ENCODE measurements around the gene SLC34A3.

SLC34A3 gene

DNA sequence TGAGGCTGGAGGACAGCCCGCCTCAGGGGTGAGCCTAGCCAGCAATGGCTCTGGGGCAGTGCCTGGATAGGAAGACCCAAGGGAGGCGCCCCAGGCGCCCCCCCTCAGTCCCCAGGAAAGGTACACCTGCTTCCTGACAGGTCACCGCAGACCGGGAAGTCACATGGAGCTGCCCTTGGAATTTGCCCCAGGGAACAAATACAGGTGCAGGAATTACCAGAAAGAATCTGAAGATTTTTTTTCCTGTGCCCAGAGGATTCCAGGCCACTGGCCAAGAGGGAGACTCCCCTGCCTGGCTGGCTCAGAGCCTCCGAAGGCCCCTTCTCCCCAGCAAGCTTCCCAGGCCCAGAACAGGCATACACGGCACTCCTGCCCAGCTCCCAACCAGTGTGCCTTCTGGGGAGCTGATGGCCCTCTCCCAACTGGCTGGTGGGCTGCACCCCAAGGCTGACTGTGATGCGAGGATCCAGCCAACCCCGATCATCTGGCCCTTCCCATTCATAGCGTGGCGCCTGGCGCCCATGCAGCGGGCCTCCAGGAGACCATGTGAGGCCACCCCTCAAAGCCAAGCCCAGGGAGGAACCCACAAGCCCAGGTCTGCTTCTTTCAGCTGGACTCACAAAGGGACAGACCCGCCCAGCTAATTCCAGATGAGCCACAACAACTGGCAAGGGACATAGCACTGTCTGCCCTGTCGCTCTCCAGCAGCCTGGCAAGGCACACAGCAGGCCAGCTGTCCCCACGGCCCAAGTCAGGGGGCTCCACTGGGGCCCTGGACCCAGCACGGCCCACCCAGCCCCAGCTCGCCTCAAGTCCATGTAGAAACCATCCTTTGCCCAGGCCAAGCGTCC lies 32.4 kb upstream of the SLC34A3 start:
- DNase-seq, result no peak

DNA sequence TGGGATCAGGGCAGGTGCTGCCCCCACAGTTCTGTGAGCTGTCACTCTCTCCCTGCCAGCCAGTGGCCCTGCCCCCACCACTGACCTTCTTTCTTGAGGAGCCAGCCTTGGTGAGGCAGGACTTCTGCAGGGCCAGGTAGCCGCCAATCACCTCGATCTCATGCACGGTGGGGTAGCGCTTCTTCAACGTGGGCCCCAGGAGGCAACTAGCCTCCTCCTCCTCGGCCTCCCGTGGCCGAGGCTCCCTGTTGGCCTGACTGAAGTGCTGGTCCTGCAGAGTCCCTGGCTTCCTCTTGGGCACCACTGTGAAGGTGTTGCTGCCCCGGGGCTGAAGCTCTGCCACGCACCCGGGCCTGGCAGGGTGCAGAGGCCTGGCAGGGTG lies 31.8 kb upstream of the SLC34A3 start:
- no peak for DNase-seq

DNA sequence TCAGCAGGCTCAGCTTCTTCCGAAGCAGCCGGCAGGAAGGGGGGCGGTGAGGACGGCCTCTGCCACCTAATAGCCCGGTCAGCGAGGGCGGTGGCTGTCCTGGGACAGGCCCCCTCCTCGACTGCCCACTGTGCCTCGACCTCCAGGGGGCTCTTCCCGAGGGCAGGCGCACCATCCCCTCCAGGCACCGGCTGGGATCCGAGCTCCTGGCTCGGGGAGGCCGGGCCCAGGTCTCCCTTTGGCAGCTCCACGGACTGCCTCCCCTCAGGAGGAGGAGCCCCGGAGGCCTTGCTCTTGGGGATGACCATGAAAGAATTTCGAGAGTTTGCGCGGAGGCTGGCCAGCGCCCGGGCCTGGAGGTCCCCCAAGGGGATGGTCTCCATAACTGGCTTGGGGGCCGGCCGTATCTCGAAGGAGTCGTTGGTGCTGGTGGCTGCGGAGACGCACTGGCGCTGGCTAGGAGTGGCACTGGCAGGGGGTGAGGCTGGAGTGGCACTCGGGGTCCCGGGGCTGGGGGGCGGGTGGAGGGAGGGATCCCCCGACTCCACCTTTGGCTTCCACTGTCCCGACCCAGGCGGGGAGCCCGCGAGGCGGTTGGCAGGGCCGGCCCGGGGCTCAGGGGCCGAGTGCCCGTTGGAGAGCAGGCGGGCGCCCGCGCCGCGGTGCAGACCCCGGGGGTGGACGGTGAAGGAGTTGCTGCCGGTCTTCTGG lies 31.1 kb upstream of the SLC34A3 start:
- no peak for DNase-seq

DNA sequence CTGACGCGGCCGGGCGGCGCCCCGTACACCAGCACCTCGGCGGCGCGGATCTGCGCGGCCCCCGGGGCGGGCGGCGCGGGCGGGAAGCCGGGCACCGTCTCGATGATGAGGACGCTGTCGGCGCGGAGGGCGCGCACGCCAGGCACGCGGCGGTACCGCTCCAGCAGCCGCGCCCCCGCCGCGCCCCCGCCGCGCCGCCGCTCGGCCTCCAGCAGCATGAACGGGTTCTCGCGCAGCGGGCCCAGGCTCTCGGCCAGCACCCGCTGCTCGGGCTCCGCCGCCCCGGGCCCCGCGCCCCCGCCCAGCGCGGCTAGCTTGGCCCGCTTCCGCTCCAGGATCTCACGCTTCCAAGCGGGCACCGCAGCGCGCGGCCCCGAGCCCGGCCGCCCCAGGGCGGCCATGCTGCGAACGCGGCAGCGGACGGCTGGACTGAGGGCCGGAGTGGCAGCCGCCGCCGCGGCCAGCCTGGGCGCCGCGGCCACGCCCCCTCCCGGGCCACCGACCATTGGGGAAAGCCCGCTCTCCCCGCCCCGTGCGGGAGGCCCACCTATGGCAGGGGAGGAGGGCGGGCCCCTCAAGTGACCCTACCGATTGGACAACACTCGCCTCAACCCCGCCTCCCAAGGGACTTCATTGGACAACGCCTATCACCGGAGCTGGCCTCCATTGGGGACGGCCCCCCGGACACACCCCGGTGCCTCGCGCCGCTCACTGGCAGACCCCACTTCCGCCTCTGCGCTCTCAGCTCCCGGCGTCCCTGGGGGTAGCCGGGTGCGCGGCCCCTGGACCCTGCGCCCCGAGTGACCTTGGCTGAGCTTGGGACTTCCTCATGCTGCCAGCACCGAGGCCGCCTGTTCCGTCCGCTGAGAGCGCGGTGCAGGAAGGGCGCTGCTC lies 30.1 kb upstream of the SLC34A3 start, which contains the start of gene TPRN:
TSS of gene TPRN (minus strand) at position 431 of the 894 bp plus-strand sequence. CDS start at position 401, 30 bp downstream.
- peak; percentile 98 for DNase-seq

DNA sequence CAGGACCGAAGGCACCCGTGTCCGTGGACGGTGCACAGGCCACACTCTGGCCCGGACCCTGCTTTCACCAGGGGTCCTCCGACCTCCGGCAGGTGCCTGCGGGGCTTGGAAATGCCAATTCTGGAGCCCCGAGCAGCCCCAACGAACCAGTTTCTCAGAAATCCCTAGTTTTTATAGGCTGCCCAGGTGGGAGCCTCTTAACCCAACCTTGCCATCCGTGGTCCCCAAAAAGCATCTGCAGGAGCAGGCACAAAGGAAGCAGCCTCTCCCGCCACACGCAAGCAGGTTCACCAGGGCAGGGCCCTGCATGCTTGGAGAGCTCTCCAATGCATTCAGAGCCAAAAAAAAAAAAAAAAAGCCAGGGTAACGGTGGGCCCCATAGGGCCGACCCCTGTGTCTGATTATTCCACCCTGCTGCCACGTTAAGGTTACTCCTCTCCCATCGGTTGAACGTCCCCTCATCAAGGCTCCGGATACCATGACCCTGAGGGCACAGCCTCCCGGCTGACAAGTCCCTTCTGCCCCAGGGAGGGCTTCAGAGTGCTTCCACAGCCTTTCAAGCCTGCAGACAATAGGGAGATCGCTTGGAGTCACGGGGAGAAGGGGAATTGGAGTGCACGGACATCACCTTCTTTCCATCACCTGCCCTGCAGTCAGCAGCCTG lies 29.4 kb upstream of the SLC34A3 start:
- DNase-seq, result no peak

DNA sequence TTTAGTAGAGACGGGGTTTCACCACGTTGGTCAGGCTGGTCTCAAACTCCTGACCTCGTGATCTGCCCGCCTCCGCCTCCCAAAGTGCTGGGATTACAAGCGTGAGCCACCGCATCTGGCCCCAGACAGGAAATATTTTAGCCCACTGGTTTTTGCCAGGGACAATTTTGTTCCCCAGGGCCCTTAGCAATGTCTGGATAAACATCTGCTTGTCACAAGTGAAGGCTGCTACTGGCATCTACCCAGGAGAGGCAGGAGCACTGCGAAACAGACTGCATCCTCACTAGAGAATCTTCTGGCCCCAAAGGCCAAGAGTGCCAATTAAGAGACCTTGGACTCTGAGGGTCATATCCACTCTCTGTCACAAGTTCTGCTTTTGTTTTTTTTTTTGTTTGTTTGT lies 27.7 kb upstream of the SLC34A3 start:
- no peak for DNase-seq

DNA sequence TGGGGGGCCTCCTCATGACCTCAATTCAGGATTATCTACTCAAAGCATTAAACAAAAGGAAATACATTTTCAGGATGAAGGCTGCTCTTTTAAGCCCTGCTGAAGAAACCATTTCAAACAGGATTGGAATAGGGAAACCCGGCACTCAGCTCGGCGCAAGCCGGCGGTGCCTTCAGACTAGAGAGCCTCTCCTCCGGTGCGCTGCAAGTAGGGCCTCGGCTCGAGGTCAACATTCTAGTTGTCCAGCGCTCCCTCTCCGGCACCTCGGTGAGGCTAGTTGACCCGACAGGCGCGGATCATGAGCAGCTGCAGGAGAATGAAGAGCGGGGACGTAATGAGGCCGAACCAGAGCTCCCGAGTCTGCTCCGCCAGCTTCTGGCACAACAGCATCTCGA lies 26.0 kb upstream of the SLC34A3 start:
- DNase-seq, result no peak

DNA sequence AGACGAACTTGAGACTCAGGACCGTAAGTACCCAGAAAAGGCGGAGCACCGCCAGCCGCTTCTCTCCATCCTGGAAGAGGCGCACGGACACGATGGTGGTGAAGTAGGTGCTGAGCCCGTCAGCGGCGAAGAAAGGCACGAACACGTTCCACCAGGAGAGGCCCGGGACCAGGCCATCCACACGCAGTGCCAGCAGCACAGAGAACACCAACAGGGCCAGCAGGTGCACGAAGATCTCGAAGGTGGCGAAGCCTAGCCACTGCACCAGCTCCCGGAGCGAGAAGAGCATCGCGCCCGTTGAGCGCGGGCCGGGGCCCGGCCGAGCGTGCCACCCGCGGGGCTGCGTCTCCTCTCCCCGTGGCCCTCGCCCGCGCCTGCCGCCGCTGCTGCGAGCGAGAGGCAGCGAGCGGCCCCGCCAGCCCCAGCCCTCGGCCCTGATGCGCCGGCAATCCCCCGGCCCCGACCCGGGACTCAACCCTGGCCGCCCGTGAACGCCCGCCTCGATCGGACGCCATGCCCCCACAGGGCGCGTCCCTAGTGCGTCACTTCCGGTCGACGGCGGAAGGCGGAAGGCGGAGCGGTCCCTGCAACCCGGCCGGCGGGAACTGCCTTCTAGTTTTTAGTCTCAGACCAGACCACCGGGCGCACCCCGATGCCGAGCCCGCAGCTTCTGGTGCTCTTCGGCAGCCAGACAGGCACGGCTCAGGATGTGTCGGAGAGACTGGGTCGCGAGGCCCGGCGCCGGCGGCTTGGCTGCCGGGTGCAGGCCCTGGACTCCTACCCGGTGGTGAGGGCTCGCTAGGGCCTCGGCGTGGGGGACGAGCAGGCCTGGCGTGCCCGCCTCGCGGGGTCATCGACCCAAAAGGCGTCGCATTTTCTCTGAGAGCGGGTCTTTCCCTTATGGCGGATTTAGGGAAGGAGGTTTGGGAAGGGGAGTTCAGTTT lies 25.3 kb upstream of the SLC34A3 start, which contains the start of the genes NDOR1 and TMEM203:
TSS of gene NDOR1 (plus strand) at position 575 of the 944 bp plus-strand sequence. CDS start at position 653, 78 bp downstream.
TSS of gene TMEM203 (minus strand) at position 523 of the 944 bp plus-strand sequence. CDS start at position 289, 234 bp downstream.
- DNase-seq, result peak; percentile 87

DNA sequence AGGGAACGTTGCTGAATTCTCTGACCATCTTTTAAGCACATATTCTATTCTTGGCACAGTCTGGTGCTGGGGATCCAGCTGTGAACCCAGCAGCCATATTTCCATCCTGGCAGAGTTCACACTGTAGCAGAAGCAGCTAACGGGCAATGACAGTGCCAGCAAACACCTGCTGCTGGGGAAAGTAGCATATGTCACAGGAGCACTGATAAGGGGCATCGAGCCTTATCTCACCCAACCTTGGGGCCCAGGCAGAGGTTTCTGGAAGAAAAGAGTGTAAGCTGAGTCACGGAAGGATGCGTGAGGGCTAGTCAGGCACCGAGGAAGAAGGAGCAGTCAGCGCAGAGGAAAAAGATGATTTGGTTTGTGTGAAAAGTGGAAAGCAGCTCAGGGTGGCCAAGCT lies 24.1 kb upstream of the SLC34A3 start:
- no peak for DNase-seq

DNA sequence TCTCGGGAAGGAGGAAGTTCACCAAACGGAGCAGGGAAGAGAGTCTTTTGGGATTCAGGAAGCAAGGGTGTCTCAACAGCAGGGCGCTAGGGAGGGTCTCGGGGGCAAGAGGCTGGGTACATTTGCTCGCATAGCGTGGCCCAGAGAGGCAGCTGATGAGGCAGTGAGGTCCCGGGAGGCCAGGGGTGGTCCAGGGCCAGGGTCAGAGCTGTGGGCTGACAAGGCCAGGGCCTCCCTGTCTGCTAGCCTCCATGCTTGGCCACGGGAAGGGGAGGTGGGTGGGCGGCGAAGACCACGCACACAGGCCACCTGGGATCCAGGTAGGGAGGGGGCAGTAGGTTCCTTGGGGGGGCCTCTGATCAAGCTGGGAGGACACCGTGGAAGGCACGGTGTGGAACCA lies 19.2 kb upstream of the SLC34A3 start:
- no peak for DNase-seq

DNA sequence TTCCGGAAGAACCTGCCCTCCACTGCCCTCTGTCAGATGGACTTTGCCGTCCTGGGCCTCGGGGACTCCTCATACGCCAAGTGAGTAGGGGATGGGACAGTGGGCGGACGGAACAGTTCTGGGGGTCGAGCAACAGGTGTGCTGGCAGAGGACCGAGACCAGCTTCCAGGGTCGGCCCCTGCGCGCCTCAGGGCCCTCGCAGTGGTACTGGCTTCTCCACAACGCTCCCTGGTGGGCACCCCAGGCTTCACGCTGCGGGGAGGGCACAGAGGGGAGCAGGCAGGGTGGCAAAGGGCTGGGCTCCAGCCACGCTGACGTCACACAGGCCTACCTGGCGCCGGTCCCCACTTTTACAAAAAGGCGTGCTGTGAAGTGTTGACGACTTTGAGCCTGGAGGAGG lies 18.2 kb upstream of the SLC34A3 start:
- no peak for DNase-seq

DNA sequence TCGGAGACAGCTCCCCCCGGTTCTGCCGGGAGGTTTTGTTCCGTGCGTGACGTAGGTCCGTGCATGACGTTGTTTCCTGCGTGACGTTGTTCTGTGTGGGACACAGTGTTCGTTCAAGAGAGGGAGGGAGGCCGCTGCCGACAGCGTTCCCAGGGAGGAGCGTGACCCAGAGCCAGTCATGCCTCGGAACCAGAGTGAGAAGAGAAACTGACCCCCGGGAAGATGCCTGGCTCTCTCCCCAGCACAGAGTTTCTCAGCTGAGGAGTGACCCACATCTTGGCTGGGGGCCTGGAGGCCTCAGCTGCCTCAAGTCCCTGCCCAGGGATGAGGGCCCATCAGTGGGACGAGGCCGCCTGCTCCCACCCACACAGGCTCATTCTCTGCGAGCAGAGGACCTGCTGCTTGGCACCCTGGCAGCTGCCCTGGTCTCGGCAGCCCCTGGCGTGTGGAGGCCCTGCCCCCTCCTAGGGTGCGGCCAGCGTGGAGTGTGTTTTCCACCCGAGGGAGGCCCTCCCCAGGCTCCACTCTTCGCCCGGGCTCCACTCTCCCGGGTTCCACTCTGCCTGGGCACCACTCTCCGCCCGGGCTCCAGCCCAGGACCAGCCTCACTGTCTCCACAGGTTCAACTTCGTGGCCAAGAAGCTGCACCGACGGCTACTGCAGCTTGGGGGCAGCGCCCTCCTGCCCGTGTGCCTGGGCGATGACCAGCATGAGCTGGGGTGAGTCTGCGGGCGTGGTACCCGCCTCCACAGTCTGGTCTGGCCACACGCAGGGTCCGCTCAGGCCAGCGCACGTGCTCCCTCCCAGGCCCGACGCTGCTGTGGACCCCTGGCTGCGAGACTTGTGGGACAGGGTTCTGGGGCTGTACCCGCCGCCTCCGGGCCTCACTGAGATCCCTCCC lies 17.3 kb upstream of the SLC34A3 start:
- DNase-seq, result no peak

DNA sequence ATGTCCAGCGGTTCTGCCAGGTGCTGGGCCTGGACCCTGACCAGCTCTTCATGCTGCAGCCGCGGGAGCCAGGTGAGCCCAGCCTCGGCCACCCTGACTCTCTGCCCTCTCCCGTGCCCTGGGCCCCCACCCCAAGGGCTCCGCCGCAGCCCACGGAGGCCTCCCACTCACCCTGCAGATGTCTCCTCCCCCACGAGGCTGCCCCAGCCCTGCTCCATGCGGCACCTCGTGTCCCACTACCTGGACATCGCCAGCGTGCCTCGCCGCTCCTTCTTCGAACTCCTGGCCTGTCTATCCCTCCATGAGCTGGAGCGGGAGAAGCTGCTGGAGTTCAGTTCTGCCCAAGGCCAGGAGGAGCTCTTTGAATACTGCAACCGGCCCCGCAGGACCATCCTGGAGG lies 16.1 kb upstream of the SLC34A3 start:
- no peak for DNase-seq

DNA sequence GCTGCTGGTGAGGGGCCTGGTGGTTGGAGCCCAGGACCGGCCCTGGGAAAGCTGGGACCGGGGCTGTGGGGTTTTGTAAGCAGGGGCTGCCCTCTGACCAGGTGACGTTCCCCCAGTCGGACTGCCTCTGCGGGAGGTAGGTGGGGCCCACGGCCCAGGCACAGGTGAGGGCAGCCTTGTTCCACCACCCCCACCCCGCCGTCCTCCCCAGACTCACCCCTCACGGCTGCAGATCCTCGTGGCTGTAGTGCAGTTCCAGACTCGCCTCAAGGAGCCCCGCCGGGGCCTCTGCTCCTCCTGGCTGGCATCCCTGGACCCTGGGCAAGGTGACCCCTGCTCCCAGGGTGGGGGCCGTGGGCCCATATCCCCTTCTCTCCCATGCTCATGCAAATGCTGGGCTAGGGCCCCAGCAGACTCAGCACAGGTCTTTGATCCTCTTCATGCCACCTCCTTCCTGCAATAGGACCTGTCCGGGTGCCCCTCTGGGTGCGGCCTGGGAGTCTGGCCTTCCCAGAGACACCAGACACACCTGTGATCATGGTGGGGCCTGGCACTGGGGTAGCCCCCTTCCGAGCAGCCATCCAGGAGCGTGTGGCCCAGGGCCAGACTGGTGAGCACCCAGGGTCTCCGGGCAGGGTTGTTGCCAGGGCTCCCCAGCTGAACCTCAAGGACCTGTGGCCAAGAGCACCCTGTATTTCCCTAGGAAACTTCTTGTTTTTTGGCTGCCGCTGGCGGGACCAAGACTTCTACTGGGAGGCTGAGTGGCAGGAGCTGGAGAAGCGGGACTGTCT lies 15.3 kb upstream of the SLC34A3 start:
- DNase-seq, result no peak

DNA sequence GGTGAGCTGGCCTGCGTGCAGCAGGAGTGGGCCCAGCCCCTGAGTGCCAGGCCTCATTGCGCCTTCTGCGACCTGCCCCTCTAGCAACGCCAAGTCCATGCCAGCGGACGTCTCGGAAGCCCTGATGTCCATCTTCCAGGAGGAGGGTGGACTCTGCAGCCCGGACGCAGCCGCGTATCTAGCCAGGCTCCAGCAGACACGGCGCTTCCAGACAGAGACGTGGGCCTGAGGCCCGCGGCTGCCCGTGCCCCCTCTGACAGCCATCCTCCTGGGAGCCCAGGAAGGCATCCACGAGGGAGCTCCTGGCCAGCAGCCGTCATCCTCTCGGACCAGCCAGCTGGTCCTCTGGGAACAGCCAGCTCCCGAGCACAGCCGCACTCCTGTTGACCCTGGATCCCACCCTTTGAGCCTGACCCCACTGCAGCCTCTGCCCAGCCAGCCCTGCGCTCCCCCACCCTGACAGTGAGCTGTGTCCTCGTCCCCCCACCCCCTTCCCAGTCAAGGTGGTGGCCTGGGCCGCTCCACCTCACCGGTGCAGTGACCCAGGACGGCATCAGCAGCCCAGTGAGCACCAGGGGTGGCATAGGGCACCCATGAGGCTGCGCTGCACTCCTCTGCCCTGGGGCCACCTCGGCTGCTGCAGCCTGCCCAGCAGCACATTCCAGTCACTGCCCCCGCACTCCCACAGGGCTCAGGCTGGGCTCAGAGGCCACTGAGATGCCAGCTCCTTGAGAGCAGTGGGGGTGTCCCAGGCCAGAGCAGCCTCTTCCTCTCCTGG lies 14.3 kb upstream of the SLC34A3 start:
- DNase-seq, result no peak

DNA sequence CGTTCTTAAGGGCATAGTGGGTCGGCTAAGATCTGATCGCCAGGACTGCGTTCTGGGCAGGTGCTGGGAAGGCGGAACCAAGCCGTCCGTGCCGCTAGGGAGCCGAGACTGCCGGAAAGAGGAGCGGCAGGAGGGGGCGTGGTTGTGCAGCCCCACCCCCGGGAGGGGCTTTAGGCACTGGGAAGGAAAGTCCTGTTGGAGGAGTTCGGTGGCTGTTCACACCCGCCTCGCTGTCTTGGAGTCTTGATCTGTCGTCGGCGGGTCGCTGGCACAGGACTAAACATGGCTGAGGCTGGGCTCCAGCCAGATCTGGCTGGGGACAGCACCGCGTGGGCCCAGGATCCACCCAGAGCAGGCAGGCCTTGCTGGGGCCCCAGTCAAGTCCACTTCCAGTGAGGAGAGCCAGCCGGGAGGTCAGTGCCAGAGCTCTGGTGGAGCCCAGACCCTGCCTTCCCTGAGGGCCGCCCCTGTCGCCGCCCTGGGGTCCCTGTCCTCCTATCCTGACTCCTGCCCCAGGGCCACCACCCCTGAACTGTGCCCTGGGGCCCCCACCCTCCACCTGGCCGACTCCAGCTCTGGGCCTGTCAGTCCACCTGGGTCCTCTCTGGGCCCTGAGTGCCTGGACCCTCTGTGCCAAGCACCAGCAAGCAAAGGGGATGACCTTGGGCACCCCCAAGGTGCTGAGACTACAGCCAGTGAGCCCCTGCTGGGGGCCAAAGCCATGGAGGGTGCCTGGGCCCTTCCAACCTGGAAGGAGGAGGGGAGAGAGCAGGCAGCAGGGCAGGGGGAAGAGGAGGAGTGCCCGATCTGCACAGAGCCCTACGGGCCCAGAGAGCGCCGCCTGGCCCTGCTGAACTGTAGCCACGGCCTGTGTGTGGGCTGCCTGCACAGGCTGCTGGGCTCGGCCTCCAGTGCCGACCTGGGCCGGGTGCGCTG lies 13.2 kb upstream of the SLC34A3 start:
- DNase-seq, result no peak

DNA sequence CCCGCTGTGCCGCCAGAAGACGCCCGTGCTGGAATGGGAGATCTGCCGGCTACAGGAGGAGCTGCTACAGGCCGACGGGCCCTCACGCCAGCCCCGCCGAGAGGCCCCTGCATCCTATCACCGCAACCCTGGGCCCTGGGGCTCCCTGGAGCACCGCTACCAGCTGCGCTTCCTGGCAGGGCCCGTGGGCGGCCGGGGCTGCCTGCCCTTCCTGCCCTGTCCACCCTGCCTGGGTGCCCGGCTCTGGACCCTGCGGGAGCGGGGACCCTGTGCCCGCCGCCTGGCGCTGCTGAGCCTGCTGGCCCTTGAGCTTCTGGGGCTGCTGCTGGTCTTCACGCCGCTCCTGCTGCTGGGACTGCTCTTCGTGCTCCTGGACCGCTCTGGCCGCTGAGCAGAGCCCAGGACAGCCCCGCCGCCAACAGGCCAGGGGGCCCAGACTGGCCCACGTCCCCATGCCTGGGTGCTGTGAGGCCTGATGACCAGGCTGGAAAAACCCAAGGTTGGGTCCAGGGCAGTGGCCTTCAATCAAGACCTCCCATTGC lies 12.4 kb upstream of the SLC34A3 start:
- no peak for DNase-seq
